HG02885 (cell line): Measurements from ENCODE around the gene ARHGAP9.

Experiments
- ATAC-seq: cut with Tn5 transposase; IDR thresholded peaks from one replicate; pipeline ENCODE4 v1.9.1; 2021; ENCODE audit warnings: mild to moderate bottlenecking; ENCODE audit not compliant: unreplicated experiment, poor library complexity

ARHGAP9 gene

GRCh38 chr12:57475271-57476161, 4.2 kb downstream of the ARHGAP9 start:
- no peak for ATAC-seq

- no peak for ATAC-seq
These were observed 4.8 kb downstream of the ARHGAP9 start for GRCh38 chr12:57474862-57475261.

- no peak for ATAC-seq
These were observed 5.2 kb downstream of the ARHGAP9 start for GRCh38 chr12:57474430-57474829.

- no peak for ATAC-seq
These were observed 5.8 kb downstream of the ARHGAP9 start for GRCh38 chr12:57473886-57474285.

- ATAC-seq, result no peak
These were observed 6.3 kb downstream of the ARHGAP9 start for GRCh38 chr12:57473392-57473791.

GRCh38 chr12:57472391-57472790, 7.3 kb downstream of the ARHGAP9 start:
- ATAC-seq, result no peak

GRCh38 chr12:57471661-57472060, 8.0 kb downstream of the ARHGAP9 start:
- ATAC-seq, result no peak

GRCh38 chr12:57470970-57471656, 8.6 kb downstream of the ARHGAP9 start:
- ATAC-seq, result no peak

- ATAC-seq, result no peak
These were observed 9.2 kb downstream of the ARHGAP9 start for GRCh38 chr12:57470286-57470969.

- ATAC-seq, result no peak
These were observed 10.1 kb downstream of the ARHGAP9 start for GRCh38 chr12:57469296-57470164.

- ATAC-seq, result no peak
These were observed 11.8 kb downstream of the ARHGAP9 start for GRCh38 chr12:57467915-57468314.

- no peak for ATAC-seq
These were observed 12.3 kb downstream of the ARHGAP9 start for GRCh38 chr12:57467212-57467874.

- no peak for ATAC-seq
These were observed 13.7 kb downstream of the ARHGAP9 start for GRCh38 chr12:57465747-57466505.

GRCh38 chr12:57465030-57465746, 14.5 kb downstream of the ARHGAP9 start:
- ATAC-seq, result no peak

- no peak for ATAC-seq
These were observed 15.1 kb downstream of the ARHGAP9 start for GRCh38 chr12:57464569-57464968.

GRCh38 chr12:57462912-57463253, 16.8 kb downstream of the ARHGAP9 start:
- ATAC-seq, result no peak

- ATAC-seq, result peak; percentile 74
These were observed 17.3 kb downstream of the ARHGAP9 start for GRCh38 chr12:57462251-57462911.

GRCh38 chr12:57461917-57462250, 17.8 kb downstream of the ARHGAP9 start:
- no peak for ATAC-seq
